H4 (cell line): ENCODE measurements around the gene PRSS22. TPM values are rescaled to one million over a fixed set of nuclear protein-coding genes. Genes with fewer than 3 reads are reported as not detected.

Experiments
- DNase-seq: peaks from one replicate; pipeline ENCODE4 v3.0.0-alpha.2; 2015; ENCODE audit warnings: low spot score
- total RNA-seq: library from RNA; depleted of rRNA; stranded (reverse); fragments of >200 nt; shearing (Covaris generic); gene quantifications from 2 replicates; pipeline ENCODE4 v1.2.3, GENCODE V29; 2014

PRSS22 gene
- total RNA-seq, 1 experiment from 2014 or later = not detected

- DNase-seq = no peak
These were observed 5.1 kb downstream of the PRSS22 start for GRCh38 chr16:2852731-2853507.

- no peak for DNase-seq
These were observed 5.8 kb downstream of the PRSS22 start for GRCh38 chr16:2852003-2852730.

GRCh38 chr16:2848933-2849725, 8.8 kb downstream of the PRSS22 start:
- no peak for DNase-seq

GRCh38 chr16:2846511-2847310, 11.3 kb downstream of the PRSS22 start:
- DNase-seq = peak; percentile 81

- no peak for DNase-seq
These were observed 12.9 kb downstream of the PRSS22 start for GRCh38 chr16:2845116-2845515.

GRCh38 chr16:2843526-2843925, 14.4 kb downstream of the PRSS22 start:
- DNase-seq = no peak

GRCh38 chr16:2842340-2843000, 15.5 kb downstream of the PRSS22 start:
- DNase-seq = no peak

- no peak for DNase-seq
These were observed 16.2 kb downstream of the PRSS22 start for GRCh38 chr16:2841606-2842339.

GRCh38 chr16:2840914-2841313, 17.1 kb downstream of the PRSS22 start:
- no peak for DNase-seq

- no peak for DNase-seq
These were observed 18.1 kb downstream of the PRSS22 start for GRCh38 chr16:2839650-2840450.

GRCh38 chr16:2838928-2839327, 19.0 kb downstream of the PRSS22 start:
- peak; percentile 67 for DNase-seq

- no peak for DNase-seq
These were observed 21.1 kb downstream of the PRSS22 start for GRCh38 chr16:2836646-2837508.

GRCh38 chr16:2835638-2836493, 22.1 kb downstream of the PRSS22 start:
- peak; percentile 99 for DNase-seq

- DNase-seq = no peak
These were observed 23.0 kb downstream of the PRSS22 start for GRCh38 chr16:2834968-2835367.

- no peak for DNase-seq
These were observed 24.2 kb downstream of the PRSS22 start for GRCh38 chr16:2833776-2834175.

GRCh38 chr16:2831203-2831602, 26.8 kb downstream of the PRSS22 start:
- DNase-seq = no peak

GRCh38 chr16:2830355-2830695, 27.6 kb downstream of the PRSS22 start:
- DNase-seq = no peak
